B cell (primary cell): ENCODE data around the gene CLSTN2. TPM values are rescaled to one million over a fixed set of nuclear protein-coding genes. Genes with fewer than 3 reads are reported as not detected.

Source experiments
- ATAC-seq: fragments of 200-7000 bp; cut with Tn5 transposase; one replicate; pipeline ENCODE4 v1.10.0; 2021; ENCODE audit warnings: low read depth, mild to moderate bottlenecking, moderate number of reproducible peaks, moderate library complexity
- CTCF ChIA-PET: fragments of 350-600 bp; sonication (Branson Sonifier 250); formaldehyde crosslinking; loops from one replicate; lab custom pipeline; 2021; ENCODE audit warnings: antibody characterized with exemption, inconsistent platforms; lab: Charles Lee
- POLR2A ChIA-PET: fragments of 350-600 bp; sonication (Branson Sonifier 250); formaldehyde crosslinking; loops from one replicate; lab custom pipeline; 2021; ENCODE audit warnings: antibody characterized with exemption; lab: Charles Lee
- DNase-seq: peaks from one replicate; pipeline ENCODE4 v3.0.0; 2013
- H2AFZ ChIP-seq: 2 replicates; pipeline ENCODE4 v1.6.1; 2012; ENCODE audit warnings: mild to moderate bottlenecking, low read depth, low read length; ENCODE audit not compliant: insufficient read depth, poor library complexity, severe bottlenecking
- H3K27ac ChIP-seq, 2 donors: 1 replicate in 1 of 2; 2 replicates in 1 of 2; pipeline ENCODE4 v1.5.1; 2012 to 2013; ENCODE audit warnings: low read length in 2 of 2, mild to moderate bottlenecking in 2 of 2, moderate library complexity in 1 of 2
- H3K27me3 ChIP-seq, 4 experiments: fragments of 200-600 bp in 1 of 4; sonication (generic) in 1 of 4; replicated peaks in 1 of 4; 1 replicate in 2 of 4; 2 replicates in 2 of 4; pipeline versions ENCODE4 v1.6.1 to v1.7.0; 2013 to 2016; ENCODE audit warnings: low read length in 3 of 4, mild to moderate bottlenecking in 2 of 4, mixed read lengths in 1 of 4, moderate library complexity in 1 of 4; ENCODE audit not compliant: insufficient read depth in 4 of 4, control insufficient read depth in 3 of 4; ENCODE audit errors: control extremely low read depth in 1 of 4
- H3K36me3 ChIP-seq, 2 experiments: replicated peaks in 1 of 2; 1 replicate in 1 of 2; 2 replicates in 1 of 2; pipeline versions ENCODE4 v1.6.1 to v1.7.1; 2013; ENCODE audit warnings: low read length in 1 of 2; ENCODE audit not compliant: insufficient read depth in 2 of 2, control insufficient read depth in 1 of 2; ENCODE audit errors: control extremely low read depth in 1 of 2, extremely low read depth in 1 of 2
- H3K4me1 ChIP-seq, 2 donors: fragments of 200-600 bp in 1 of 2; sonication (generic) in 1 of 2; 1 replicate in 1 of 2; 2 replicates in 1 of 2; pipeline versions ENCODE4 v1.5.1 to v1.6.1; 2013 to 2017; ENCODE audit warnings: low read length in 2 of 2; ENCODE audit not compliant: control insufficient read depth in 2 of 2, insufficient read depth in 2 of 2
- H3K4me2 ChIP-seq: replicated peaks from 2 replicates; pipeline ENCODE3; 2012; ENCODE audit warnings: mild to moderate bottlenecking, low read depth, low read length; ENCODE audit not compliant: poor library complexity, severe bottlenecking
- H3K4me3 ChIP-seq, 5 experiments: fragments of 200-600 bp in 1 of 5; sonication (generic) in 1 of 5; 1 replicate in 3 of 5; 2 replicates in 2 of 5; pipeline versions ENCODE4 v1.5.1 to v1.7.0; 2011 to 2016; ENCODE audit warnings: low read length in 4 of 5, mild to moderate bottlenecking in 4 of 5, low read depth in 2 of 5, control low read depth in 1 of 5, moderate library complexity in 1 of 5; ENCODE audit not compliant: insufficient read depth in 1 of 5; ENCODE audit errors: control extremely low read depth in 1 of 5, extremely low read depth in 1 of 5
- H3K79me2 ChIP-seq: fragments of 200-600 bp; sonication (generic); one replicate; pipeline ENCODE4 v1.6.0; 2016; ENCODE audit warnings: low read length; ENCODE audit not compliant: control insufficient read depth, insufficient read depth
- H3K9ac ChIP-seq: fragments of 200-600 bp; sonication (generic); 2 replicates; pipeline ENCODE4 v1.6.1; 2017; ENCODE audit warnings: mild to moderate bottlenecking, low read length, moderate library complexity
- H3K9me3 ChIP-seq, 3 donors: one replicate each; pipeline versions ENCODE4 v1.6.1 to v1.7.1; 2013; ENCODE audit warnings: low read length in 2 of 3; ENCODE audit not compliant: control insufficient read depth in 2 of 3, insufficient read depth in 1 of 3; ENCODE audit errors: control extremely low read depth in 1 of 3
- H4K20me1 ChIP-seq: 2 replicates; pipeline ENCODE4 v1.6.0; 2012; ENCODE audit warnings: mild to moderate bottlenecking, low read length; ENCODE audit not compliant: insufficient read depth, control insufficient read depth, poor library complexity, severe bottlenecking
- H3K27ac Mint-ChIP-seq: one replicate; pipeline ENCODE4 v1.8.0; 2021; ENCODE audit warnings: mixed read lengths
- H3K27me3 Mint-ChIP-seq: one replicate; pipeline ENCODE4 v1.8.0; 2021; ENCODE audit warnings: mixed read lengths
- H3K4me1 Mint-ChIP-seq: one replicate; pipeline ENCODE4 v1.8.0; 2021; ENCODE audit warnings: mixed read lengths
- H3K4me3 Mint-ChIP-seq: one replicate; pipeline ENCODE4 v1.8.0; 2021; ENCODE audit warnings: mixed read lengths
- H3K9me3 Mint-ChIP-seq: one replicate; pipeline ENCODE4 v1.8.0; 2022; ENCODE audit warnings: mixed read lengths; ENCODE audit not compliant: insufficient read depth
- EZH2 ChIP-seq: IDR thresholded peaks from 2 replicates; pipeline ENCODE4 v1.6.1; 2012; ENCODE audit warnings: borderline replicate concordance, low read depth, mild to moderate bottlenecking, moderate library complexity, low read length; ENCODE audit not compliant: insufficient read depth, poor library complexity, severe bottlenecking
- WGBS: methylation state at CpG from one replicate; pipeline ENCODE4 v1.1.5; 2013; ENCODE audit warnings: missing lambda C conversion rate; ENCODE audit not compliant: insufficient coverage; 5-methylcytosine and 5-hydroxymethylcytosine counted together
- intact Hi-C: fragments of 100-400 bp; cut with micrococcal nuclease; formaldehyde crosslinking; loops from one replicate; pipeline ENCODE4 v1.10.0; 2022
- polyA plus RNA-seq: library from polyadenylated mRNA; depleted of rRNA; stranded (reverse); fragments of >200 nt; gene quantifications from 2 replicates; pipeline ENCODE4 v1.2.3, GENCODE V29; 2012
- total RNA-seq, 2 donors: library from RNA; stranded (reverse); fragments of 120-200 nt in 1 of 2; gene quantifications; 1 replicate in 1 of 2; 2 replicates in 1 of 2; pipeline versions ENCODE4 v1.2.3 to v1.2.4, GENCODE V29; 2013 to 2022
- TF ChIP-seq, protein P1 (sequence below): fragments of 200-600 bp; IDR thresholded peaks from one replicate; pipeline ENCODE4 v1.8.0; 2022; ENCODE audit warnings: antibody characterized with exemption, mild to moderate bottlenecking

Gene CLSTN2
- total and polyA plus RNA-seq, 2 donors (not counting 1 experiment from before 2014, with no cell fraction given), result not detected

DNA sequence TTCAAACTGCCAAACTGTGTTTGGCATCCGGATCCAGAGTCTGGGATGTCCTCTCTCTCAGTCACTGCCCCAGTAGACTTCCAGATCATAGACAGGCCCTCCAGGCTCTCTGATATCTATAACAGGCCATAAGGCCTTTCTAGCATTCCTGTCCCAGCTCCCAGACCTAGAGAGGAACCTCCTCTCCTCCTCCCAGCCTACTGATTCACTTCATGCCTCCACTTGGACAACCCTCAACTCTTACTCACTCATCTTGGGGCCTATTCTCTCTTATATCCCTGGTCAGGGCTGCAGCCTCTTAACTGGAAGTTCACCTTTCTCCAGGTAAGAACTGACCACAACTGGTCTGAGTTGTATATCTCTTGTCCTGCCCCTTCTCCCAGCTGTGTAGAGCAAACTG, 489.2 kb downstream of the CLSTN2 start:
- H4K20me1 ChIP-seq, result no peaks in the 10 kb centered on the region
- H3K9me3 ChIP-seq, result no peaks in the 10 kb centered on the region
- no peak for ATAC-seq
- intact Hi-C loops, result no loop called here
- H3K9me3 Mint-ChIP-seq, result no peaks in the 10 kb centered on the region
- CTCF ChIA-PET, result no interaction called here
- H2AFZ ChIP-seq, result no peak overlapping the region
- TF ChIP-seq, protein P1, sequence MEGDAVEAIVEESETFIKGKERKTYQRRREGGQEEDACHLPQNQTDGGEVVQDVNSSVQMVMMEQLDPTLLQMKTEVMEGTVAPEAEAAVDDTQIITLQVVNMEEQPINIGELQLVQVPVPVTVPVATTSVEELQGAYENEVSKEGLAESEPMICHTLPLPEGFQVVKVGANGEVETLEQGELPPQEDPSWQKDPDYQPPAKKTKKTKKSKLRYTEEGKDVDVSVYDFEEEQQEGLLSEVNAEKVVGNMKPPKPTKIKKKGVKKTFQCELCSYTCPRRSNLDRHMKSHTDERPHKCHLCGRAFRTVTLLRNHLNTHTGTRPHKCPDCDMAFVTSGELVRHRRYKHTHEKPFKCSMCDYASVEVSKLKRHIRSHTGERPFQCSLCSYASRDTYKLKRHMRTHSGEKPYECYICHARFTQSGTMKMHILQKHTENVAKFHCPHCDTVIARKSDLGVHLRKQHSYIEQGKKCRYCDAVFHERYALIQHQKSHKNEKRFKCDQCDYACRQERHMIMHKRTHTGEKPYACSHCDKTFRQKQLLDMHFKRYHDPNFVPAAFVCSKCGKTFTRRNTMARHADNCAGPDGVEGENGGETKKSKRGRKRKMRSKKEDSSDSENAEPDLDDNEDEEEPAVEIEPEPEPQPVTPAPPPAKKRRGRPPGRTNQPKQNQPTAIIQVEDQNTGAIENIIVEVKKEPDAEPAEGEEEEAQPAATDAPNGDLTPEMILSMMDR, result no peak
- TF ChIP-seq EZH2, result no peak
- no peaks in the 10 kb centered on the region for H3K4me1 ChIP-seq
- WGBS, result 100% methylated on average over 1 of the region's 1 CpG
- no peak overlapping the region for H3K4me3 Mint-ChIP-seq
- H3K79me2 ChIP-seq, result no peaks in the 10 kb centered on the region
- POLR2A ChIA-PET, result no interaction called here
- H3K27me3 Mint-ChIP-seq, result peaks cover 10% of the 10 kb centered on the region
- no peaks in the 10 kb centered on the region for H3K4me1 Mint-ChIP-seq
- no peak overlapping the region for H3K27ac Mint-ChIP-seq
- H3K27ac ChIP-seq, result no peak overlapping the region
- no peak for DNase-seq
- no peaks in the 10 kb centered on the region for H3K36me3 ChIP-seq
- no peak overlapping the region for H3K4me2 ChIP-seq
- no peak overlapping the region for H3K9ac ChIP-seq
- H3K27me3 ChIP-seq, result peaks cover 0 to 3% (median 0%) of the 10 kb centered on the region in 4 experiments
- H3K4me3 ChIP-seq, result no peak overlapping the region

DNA sequence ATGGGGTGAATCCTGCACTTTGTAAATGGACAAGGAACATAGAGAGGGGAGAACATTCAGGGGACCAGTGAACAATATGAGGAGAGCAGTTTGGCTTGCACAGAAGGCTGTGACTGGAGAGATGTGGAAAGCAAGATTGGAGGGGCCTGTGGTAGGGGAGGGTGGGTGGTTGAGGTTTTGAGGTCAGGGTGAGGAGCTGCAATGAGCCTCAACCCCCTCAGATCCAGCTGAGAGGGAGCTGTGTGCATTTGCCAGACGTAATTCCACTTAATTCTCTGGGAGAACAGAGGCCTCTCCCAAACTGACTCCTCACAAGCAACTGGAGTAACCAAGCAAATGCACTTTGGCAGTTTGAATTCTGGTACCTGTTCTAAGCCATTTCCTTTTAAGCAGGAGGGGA, 489.7 kb downstream of the CLSTN2 start:
- Mint-ChIP-seq H3K27me3 (peaks cover 11% of the 10 kb centered on the region), H3K9me3 (no peaks in the 10 kb centered on the region), H3K27ac (no peak overlapping the region), H3K4me1 (no peaks in the 10 kb centered on the region), H3K4me3 (no peak overlapping the region)
- WGBS, result 56% methylated on average over 1 of the region's 1 CpG
- Histone ChIP-seq H3K4me1 (no peaks in the 10 kb centered on the region), H4K20me1 (no peaks in the 10 kb centered on the region), H3K4me2 (no peak overlapping the region), H3K36me3 (no peaks in the 10 kb centered on the region), H3K4me3 (no peak overlapping the region), H3K9ac (no peak overlapping the region), H3K27ac (no peak overlapping the region), H2AFZ (no peak overlapping the region), H3K27me3 (peaks cover 0 to 5% (median 0%) of the 10 kb centered on the region in 4 experiments), H3K79me2 (no peaks in the 10 kb centered on the region), H3K9me3 (no peaks in the 10 kb centered on the region)
- intact Hi-C loops, result no loop called here
- ChIA-PET CTCF (no interaction called here), POLR2A (no interaction called here)
- ATAC-seq (no peak), DNase-seq (no peak)
- TF ChIP-seq EZH2, result no peak
- TF ChIP-seq, protein P1, result no peak
